NCI-H1694 treated with DMSO at 0.1 percent for 48 hours (cell line): ENCODE results near the gene MAPK12.

Experiments used
- DNase-seq: peaks from one replicate; lab custom pipeline; 2025; lab: John Stamatoyannopoulos, UW

The MAPK12 gene

DNA sequence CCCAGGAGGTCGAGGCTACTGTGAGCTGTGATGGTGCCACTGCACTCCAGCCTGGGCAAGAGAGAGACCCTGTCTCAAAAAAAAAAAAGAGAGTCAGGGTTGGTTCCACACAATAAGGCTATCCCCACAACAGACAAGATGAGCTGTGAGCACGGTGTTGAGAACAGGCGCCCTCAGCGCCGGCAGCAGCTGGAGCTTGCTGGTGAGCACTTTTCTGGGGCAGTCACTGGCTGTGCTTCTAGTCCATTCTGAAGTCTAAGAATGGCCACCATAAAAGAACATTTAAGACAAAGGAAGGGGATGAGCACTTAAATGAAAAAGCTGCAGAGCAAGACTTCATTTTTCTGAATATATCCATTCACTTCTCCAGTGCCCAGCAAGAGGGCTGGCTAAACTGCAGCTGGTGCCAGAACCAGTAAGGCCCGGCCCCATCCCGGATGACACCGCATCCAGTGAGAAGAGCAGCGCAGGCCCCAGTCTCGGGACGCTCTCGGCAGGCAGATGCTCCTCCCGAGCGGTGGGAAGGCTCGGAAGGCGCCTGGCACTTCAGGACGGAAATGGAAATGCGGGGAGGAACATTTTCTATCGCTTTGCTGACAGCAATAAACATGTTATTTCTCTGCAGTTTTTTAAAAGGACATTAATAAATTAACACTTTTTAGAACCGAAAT lies 28.9 kb downstream of the MAPK12 start:
- DNase-seq, result no peak

DNA sequence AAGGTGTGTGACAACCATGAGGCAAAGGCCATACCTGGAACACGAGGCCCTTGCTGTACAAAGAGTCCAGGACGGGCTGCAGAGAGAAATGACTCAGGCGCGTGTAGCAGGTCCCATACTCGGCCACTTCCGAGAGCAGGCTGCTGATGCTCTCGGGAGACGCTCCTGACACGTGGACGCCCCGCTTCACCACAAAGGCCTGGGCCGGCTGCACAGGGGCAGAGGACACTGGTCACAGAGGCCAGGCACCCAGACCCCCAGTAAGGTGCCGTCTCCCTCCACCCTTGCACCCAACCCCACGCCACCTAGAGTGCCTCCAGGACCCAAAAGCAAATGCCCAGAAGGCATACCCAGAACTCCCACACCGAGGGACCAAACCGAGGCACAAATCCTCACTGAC lies 32.1 kb downstream of the MAPK12 start:
- no peak for DNase-seq

DNA sequence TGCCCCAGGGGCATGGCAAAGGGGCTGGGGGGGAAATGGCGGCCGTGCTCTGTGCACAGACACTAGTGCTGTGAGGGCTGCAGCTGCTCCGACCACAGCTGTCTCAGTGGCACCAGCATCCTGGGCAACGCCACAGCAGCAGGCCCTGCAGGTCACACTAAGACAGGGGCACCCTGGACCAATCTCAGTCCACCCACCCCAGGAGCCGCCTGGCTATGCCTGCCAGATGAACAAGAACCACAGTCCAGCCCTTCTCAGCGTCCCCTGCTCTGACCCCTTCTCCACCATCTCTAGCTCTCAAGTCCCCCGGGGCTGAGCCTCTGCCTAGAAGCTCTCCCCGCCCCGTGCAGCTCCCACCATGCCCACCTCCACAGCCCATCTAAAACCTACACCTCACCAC lies 33.1 kb downstream of the MAPK12 start:
- no peak for DNase-seq

GRCh38 chr22:50227579-50228215 lies 33.8 kb downstream of the MAPK12 start:
- no peak for DNase-seq

GRCh38 chr22:50226875-50227165 lies 34.7 kb downstream of the MAPK12 start:
- DNase-seq, result no peak

DNA sequence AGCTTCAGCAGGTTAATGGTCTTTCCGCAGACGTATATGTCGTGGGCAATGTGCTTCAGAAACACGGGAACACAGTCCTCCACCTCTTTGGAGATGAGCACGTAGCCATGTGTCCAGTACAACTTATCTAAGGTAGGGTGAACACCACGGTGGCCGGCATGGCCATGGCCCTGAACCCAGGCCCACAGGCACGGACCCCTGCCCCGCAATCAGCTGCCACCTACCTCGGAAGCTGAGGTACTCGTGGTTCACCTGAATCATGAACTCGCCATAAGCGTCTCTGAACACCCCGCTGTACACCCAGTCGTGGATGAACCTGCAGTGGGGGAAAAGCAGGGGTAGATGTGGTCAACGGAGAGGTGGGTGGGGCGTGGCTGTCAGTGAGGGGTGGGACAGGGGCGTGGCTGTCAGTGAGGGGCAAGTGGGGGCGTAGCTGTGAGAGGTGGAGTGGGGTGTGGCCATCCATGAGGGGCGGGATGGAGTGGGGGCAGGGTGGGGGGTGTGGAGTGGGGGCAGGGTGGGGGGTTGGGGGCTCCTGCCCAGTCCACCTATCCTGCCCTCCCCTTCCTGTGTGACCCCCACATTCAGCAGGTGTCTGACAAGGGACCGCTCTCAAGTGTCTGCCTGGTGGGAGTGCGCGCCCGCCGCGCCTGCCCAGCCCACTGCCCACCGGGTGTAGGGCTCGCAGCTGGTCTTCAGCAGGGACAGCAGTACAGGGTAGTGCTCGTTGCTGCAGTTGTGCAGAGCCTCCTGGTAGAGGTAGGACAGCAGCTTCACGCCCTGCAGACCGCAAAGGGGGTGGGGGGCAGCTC lies 35.2 kb downstream of the MAPK12 start:
- DNase-seq, result no peak

DNA sequence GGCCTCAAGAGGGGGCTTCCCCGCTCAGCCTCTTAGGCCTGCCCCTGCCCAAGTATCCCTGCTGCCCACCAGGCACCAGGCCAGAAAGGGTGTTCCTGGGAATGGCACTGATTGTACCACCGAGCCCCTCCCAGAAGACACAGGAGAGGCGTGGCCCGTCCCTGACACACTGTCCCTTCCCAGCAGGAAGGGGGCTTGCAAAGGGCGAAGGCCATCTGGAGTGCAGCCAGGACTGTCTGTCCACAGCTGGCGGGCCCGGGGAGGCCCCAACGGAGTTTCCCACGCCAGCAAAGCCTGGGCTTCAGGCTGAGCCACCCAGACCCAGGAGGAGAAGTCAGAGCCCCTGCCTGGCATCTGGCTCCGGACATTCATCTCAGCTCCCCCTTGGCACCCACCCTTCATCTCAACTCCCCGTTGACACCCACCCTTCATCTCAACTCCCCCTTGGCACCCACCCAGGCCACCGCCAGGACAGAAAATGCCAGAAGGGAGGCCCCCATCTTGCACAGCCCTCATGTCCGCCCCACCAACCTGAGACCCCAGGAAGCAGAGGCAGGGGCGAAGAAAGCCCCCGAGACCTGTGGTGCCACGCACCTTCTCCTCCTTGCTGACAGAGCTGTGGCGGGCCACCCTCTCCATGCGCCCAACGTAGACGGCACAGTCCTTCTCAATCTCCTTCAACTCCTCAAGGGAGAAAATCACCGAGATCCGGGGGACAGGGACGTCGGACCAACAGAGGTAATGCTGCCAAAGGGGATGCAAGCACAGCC lies 36.1 kb downstream of the MAPK12 start:
- DNase-seq, result no peak

- no peak for DNase-seq
Observed at GRCh38 chr22:50224071-50224470, 37.4 kb downstream of the MAPK12 start.

DNA sequence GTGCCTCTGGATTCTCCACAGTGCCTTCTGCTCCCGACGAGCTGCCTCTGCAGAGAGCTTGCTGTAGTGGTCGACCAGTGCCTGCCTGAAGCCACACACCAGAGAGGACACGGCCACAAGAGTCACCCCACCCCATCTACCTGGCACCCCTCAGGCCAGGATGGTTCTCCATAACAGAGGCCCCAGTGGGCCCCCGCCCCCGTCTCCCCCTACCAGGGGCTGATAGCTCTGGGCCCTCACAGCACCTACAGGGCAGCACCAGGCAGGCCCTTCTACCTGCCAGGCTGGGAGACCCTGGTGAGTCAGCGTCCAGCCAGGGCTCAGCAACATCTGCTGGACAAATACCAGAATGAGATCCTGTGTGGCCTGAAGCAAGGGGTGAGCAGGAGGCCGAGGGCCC lies 39.0 kb downstream of the MAPK12 start:
- DNase-seq, result no peak

DNA sequence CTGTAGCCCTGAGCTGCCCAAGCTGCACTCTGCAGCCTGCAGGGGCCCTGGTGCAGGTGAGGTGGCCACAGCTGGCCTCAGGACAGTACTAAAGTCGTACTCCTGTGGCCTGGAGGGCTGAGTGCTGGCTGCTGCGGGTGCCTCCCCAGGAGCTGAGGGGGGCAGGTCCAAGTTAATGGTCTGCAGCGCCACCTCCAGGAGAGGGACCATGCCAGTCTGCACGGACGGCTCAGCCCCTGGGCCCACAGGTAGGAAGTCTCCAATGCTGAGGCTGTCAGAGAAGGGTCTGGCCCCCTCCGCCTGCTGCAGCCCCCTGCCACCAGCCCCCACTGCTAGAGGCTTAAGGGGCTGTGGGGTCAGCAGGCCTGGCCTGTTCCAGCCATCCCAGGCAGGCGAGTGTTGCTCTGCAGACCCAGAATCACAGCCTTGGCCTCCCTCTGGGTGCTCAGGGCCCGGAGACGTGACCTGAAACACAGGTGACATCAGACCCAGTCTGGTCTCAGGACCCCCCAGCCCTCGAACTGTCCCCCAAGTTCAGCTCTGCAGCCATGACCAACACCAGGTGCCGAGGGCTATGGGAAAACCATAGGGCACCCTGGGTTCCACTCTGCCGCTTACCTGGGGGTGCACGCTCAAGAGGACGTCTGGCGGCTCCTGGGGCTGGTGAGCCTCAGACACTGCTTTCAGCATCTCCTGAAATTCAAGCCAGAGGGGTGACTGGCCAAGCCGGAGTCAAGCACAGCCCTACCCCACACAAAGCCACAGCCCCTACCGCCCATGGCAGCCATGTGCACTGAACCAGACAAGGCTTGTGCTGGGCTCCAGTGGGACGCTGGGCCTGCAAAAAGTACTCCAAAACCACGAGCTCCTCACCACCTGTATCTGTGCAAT lies 39.8 kb downstream of the MAPK12 start:
- DNase-seq, result no peak

DNA sequence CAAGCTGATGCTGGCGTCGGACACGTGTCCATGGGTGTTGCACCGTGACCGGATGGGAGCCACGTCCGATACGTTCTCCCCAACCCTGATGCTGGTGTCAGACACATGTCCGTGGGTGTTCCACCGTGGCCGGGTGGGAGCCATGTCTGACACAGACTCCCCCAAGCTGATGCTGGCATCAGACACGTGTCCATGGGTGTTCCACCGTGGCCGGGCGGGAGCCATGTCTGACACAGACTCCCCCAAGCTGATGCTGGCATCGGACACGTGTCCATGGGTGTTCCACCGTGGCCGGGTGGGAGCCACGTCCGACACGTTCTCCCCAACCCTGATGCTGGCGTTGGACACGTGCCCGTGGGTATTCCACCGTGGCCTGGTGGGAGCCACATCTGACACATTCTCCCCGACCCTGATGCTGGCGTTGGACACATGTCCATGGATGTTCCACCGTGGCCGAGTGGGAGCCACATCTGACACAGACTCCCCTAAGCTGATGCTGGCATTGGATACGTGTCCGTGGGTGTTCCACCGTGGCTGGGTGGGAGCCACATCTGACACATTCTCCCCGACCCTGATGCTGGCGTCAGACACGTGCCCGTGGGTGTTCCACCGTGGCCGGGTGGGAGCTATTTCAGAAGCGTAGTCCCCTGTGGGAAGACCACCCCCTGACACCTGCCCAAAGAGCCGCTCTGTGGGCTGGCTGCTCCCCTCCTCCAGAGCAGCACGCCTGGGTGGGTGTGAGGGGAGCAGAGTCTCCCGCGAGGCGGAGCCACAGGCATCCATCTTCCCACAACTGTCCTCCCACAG lies 40.7 kb downstream of the MAPK12 start:
- no peak for DNase-seq

DNA sequence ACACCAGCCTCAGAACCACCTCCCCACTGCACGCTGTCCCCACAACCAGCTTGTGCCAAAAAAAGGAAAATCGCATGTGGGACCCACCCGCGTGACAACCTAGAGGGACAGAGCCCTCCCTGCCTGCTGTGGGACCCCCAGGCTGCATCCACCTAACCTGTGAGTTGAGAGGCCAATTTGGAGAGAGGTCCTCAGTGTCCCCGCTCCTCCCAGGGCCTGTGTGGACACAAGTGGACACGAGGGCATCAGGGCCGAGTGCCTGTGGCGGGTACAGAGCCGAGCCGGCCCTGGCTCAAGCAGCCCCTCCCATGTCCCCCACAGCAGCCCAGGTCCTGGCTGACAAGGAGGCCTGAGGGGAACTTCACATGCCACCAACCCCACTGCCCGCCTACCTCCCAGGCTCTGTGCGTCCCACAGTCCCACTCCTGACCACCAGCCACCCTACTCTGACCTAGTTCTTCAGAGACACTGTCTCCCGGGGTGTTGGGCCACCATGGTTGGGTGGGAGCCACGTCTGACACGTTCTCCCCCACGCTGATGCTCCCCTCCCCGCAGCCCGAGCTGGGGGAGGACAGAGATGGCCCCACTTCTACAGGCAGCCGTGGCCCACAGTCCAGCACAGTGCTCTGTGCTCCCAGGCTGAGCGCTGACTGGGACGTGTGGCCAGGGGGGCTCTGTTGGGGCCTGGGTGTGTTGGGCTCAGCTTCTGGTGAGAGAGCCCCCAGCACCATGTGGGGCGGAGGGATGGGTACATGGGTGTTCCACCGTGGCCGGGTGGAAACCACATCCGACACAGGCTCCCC lies 41.5 kb downstream of the MAPK12 start:
- no peak for DNase-seq

DNA sequence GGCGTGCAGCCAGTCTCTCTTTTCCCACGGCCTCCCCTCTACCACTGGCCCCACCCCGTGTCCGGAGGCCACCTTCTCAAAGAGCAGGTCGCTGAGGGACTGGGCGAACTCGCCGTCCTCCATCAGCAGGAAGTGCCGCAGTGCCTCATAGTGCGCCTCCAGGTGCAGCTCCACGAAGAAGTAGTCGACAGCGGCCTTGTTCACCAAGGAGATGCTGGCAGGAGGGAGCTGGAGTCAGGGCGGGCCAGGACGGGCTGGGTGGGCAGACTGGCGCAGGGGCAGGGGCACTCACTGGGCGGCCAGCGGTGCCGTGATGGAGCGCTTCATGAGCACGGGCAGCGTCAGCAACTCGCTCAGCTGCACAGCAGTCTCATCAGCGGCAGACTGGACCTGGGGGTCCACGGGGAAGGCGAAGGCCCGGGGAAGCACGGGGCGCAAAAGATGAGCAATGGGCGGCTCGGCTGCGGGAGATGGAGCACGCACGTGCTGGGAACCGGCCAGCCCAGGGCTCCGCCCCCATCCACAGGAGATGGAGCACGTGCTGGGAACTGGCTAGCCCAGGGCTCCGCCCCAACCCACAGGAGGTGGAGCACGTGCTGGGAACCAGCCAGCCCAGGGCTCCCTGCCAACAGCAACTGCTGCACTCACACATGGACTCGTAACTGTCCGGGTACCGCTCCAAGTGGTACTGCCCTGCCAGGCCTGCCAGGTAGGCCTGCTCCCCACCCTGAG lies 42.3 kb downstream of the MAPK12 start:
- peak; percentile 74 for DNase-seq

GRCh38 chr22:50218153-50218995 lies 43.1 kb downstream of the MAPK12 start:
- no peak for DNase-seq

- DNase-seq, result no peak
Observed at GRCh38 chr22:50217543-50218152, 43.8 kb downstream of the MAPK12 start.

DNA sequence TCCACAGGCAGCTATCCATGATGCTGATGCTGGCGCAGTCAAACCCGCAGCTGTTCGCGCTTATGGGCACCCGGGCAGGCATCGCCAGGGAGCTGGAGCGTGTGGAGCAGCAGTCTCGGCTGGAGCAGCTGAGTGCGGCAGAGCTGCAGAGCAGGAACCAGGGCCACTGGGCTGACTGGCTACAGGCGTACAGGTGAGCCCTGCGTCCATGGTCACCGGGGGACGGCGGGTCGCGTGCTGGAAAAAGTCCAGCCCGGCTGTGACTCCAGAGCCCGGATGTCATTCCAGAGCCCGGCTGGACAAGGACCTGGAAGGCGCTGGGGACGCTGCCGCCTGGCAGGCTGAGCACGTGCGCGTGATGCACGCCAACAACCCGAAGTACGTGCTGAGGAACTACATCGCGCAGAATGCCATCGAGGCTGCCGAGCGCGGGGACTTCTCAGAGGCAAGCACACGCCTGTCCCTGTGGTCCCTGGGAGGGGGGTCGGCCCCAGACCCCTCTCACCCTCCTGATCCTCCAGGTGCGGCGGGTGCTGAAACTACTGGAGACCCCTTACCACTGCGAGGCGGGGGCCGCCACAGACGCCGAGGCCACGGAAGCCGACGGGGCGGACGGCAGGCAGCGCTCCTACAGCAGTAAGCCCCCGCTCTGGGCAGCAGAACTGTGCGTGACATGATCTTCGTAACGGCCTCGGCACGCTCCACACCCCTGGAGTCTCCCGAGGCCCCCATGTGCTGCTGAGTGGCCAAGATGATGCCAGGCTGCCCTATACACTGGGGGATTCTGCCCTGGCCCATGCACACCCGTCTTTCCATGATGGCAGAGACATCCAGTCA lies 44.6 kb downstream of the MAPK12 start:
- no peak for DNase-seq
